K562 (cell line): ENCODE results near the gene DNAJB6. TPM values are rescaled to one million over a fixed set of nuclear protein-coding genes. Genes with fewer than 3 reads are reported as not detected.

Source experiments
- AFF1 ChIP-seq, 2 experiments: fragments of 450-650 bp; IDR thresholded peaks; 2 replicates each; pipeline ENCODE4 v1.6.1; 2018; ENCODE audit warnings: mild to moderate bottlenecking in 2 of 2, low read depth in 1 of 2; ENCODE audit not compliant: partially characterized antibody in 2 of 2
- CREBBP ChIP-seq: IDR thresholded peaks from one replicate; pipeline ENCODE4 v1.6.1; 2012; ENCODE audit warnings: low read depth, mild to moderate bottlenecking, control low read depth, inconsistent platforms, low read length
- FOXP4 ChIP-seq: sonication (generic); formaldehyde crosslinking; IDR thresholded peaks from 2 replicates; pipeline ENCODE4 v1.8.0; 2022; ENCODE audit warnings: mild to moderate bottlenecking, missing genetic modification reagents, borderline replicate concordance
- HDAC1 ChIP-seq, 2 experiments: fragments of 450-650 bp; IDR thresholded peaks; 2 replicates each; pipeline ENCODE4 v1.6.1; 2016 to 2017; ENCODE audit warnings: inconsistent platforms in 1 of 2, mild to moderate bottlenecking in 1 of 2, moderate library complexity in 1 of 2
- IRF9 ChIP-seq: fragments of 450-650 bp; IDR thresholded peaks from 2 replicates; pipeline ENCODE4 v1.6.1; 2016; ENCODE audit warnings: missing biosample characterization, missing genetic modification characterization
- JUNB ChIP-seq: fragments of 450-650 bp; formaldehyde crosslinking; conservative IDR thresholded peaks from 2 replicates; pipeline ENCODE4 v1.4.0; 2020; ENCODE audit warnings: mild to moderate bottlenecking
- NR2C1 ChIP-seq, 2 experiments: fragments of 450-650 bp; IDR thresholded peaks; 2 replicates each; pipeline ENCODE4 v1.6.1; 2017; ENCODE audit warnings: mild to moderate bottlenecking in 2 of 2, antibody characterized with exemption in 1 of 2, inconsistent platforms in 1 of 2, missing compliant biosample characterization in 1 of 2, missing genetic modification characterization in 1 of 2
- RBM22 ChIP-seq: fragments of 200-400 bp; formaldehyde crosslinking; IDR thresholded peaks from 2 replicates; pipeline ENCODE4 v1.6.1; 2018; ENCODE audit warnings: low read length, low read depth; ENCODE audit not compliant: poor library complexity, severe bottlenecking
- RFX7 ChIP-seq: fragments of 250-450 bp; sonication (Bioruptor Pico); IDR thresholded peaks from 2 replicates; pipeline ENCODE4 v1.5.1; 2021; ENCODE audit warnings: mild to moderate bottlenecking
- SAP30 ChIP-seq: fragments of 200-600 bp; sonication (generic); IDR thresholded peaks from 2 replicates; pipeline ENCODE4 v1.6.1; 2012; ENCODE audit warnings: borderline replicate concordance, low read depth, mild to moderate bottlenecking, moderate library complexity, low read length, control low read depth, inconsistent platforms; ENCODE audit not compliant: insufficient read depth, poor library complexity, severe bottlenecking
- SRSF7 ChIP-seq: fragments of 200-400 bp; formaldehyde crosslinking; optimal IDR thresholded peaks from 2 replicates; pipeline ENCODE3; 2017; ENCODE audit warnings: mild to moderate bottlenecking, low read depth, low read length
- TCF15 ChIP-seq: fragments of 250-450 bp; sonication (Bioruptor Pico); IDR thresholded peaks from 2 replicates; pipeline ENCODE4 v1.8.0; 2022; ENCODE audit warnings: moderate library complexity, mild to moderate bottlenecking, inconsistent platforms
- ZNF384 ChIP-seq: IDR thresholded peaks from 2 replicates; pipeline ENCODE4 v1.6.1; 2012; ENCODE audit warnings: low read depth, low read length, improper control_type of control experiment
- ZNF518B ChIP-seq: fragments of 250-450 bp; sonication (Bioruptor Pico); IDR thresholded peaks from 2 replicates; pipeline ENCODE4 v1.5.0; 2021; ENCODE audit warnings: mild to moderate bottlenecking, moderate library complexity
- polyA plus RNA-seq, 8 experiments: library from polyadenylated mRNA; depleted of rRNA in 4 of 8; stranded (reverse) in 5 of 8; unstranded in 3 of 8; fragments of >200 nt; fragmentation: Nextera tagmentation in 2 of 8; fragmentation: Illumina TruSeq in 1 of 8; extraction: Ambion mirVana in 2 of 8; extraction: Trizol in 1 of 8; gene quantifications; 2 replicates each; pipeline versions ENCODE4 v1.2.1 to v1.2.3, GENCODE V29; 2011 to 2014; ENCODE audit warnings: inconsistent platforms in 1 of 8, missing spikeins in 1 of 8
- total RNA-seq, 7 experiments: library from RNA; depleted of rRNA in 6 of 7; stranded (reverse); fragments of >200 nt in 6 of 7; fragmentation: Illumina TruSeq in 2 of 7; extraction: Trizol in 2 of 7; gene quantifications; 2 replicates each; pipeline versions ENCODE4 v1.2.1 to v1.2.3, GENCODE V29; 2011 to 2021; ENCODE audit warnings: low replicate concordance in 1 of 7

Gene DNAJB6
- total and polyA plus RNA-seq, 9 of the 15 experiments (the other 6 are each of a cell fraction or from before 2014, with no cell fraction given), result 84.5 to 158 (median 135) TPM

GRCh38 chr7:157386979-157387800 lies 50.4 kb downstream of the DNAJB6 start (continued):
- TF ChIP-seq SRSF7 (no peak), RBM22 (no peak), HDAC1 (IDR thresholded peaks at IDR 0.05) (peak in 1 of 2 experiments; percentile 43; a peak in 1 of 4 replicates), AFF1 (IDR thresholded peaks at IDR 0.05; ENCODE audit: low read depth in 1 of 2, partially characterized antibody in 2 of 2) (no peak), NR2C1 (IDR thresholded peaks at IDR 0.05) (0 out of 2 replicates have a peak, but pooled peaks have one; percentile 15), NR2C1 (tag; IDR thresholded peaks at IDR 0.05) (no peak), IRF9 (tag) (0 out of 2 replicates have a peak, but pooled peaks have one; percentile 44), ZNF518B (CRISPR knock-in tag) (no peak), TCF15 (CRISPR knock-in tag) (no peak), FOXP4 (CRISPR knock-in tag) (no peak), RFX7 (CRISPR knock-in tag) (no peak), ZNF384 (0 out of 2 replicates have a peak, but pooled peaks have one; percentile 14), SAP30 (no peak), CREBBP (no peak), JUNB (CRISPR knock-in tag) (no peak)
